ENCODE results near the gene HIRIP3. TPM values are rescaled to one million over a fixed set of nuclear protein-coding genes. Genes with fewer than 3 reads are reported as not detected.

The HIRIP3 gene
- total and polyA plus RNA-seq, 2 of the 13 experiments (the other 11 are each of a cell fraction or from before 2014, with no cell fraction given): 12.6 to 17.2 TPM

- TF ChIP-seq ZNF710 (CRISPR knock-in tag; IDR thresholded peaks at IDR 0.05; ENCODE audit: borderline replicate concordance): peak; percentile 81; the same call in 1 of the 2 replicates
- TF ChIP-seq MBNL3 (CRISPR knock-in tag; conservative IDR thresholded peaks at IDR 0.05): no peak
- TF ChIP-seq ZNF280D (CRISPR knock-in tag; IDR thresholded peaks at IDR 0.05): peak; percentile 83; the same call in 1 of the 2 replicates
- TF ChIP-seq GPBP1L1 (CRISPR knock-in tag; IDR thresholded peaks at IDR 0.05): no peak
- TF ChIP-seq ASH2L (IDR thresholded peaks at IDR 0.05; ENCODE audit: insufficient read length, low read depth, low read length): peak; percentile 98
- peak; percentile 68; the same call in 1 of the 2 replicates for TF ChIP-seq THRA (CRISPR knock-in tag; IDR thresholded peaks at IDR 0.05; ENCODE audit: borderline replicate concordance)
- peak; percentile 78; the same call in 1 of the 2 replicates for TF ChIP-seq TFE3 (CRISPR knock-in tag; IDR thresholded peaks at IDR 0.05)
- TF ChIP-seq RXRA (CRISPR knock-in tag; IDR thresholded peaks at IDR 0.05): peak; percentile 82; the same call in 1 of the 2 replicates
- no peak; the same call in 1 of the 2 replicates for TF ChIP-seq RFX5 (IDR thresholded peaks at IDR 0.05; ENCODE audit: low read depth, low read length)
- no peak for TF ChIP-seq ELK4 (CRISPR knock-in tag; IDR thresholded peaks at IDR 0.05; ENCODE audit: borderline replicate concordance)
- TF ChIP-seq ZNF737 (CRISPR knock-in tag; IDR thresholded peaks at IDR 0.05; ENCODE audit: borderline replicate concordance): 0 out of 2 replicates have a peak, but pooled peaks have one; percentile 10
- peak; percentile 12; the same call in 1 of the 2 replicates for TF ChIP-seq RCOR2 (CRISPR knock-in tag; IDR thresholded peaks at IDR 0.05)
- peak; percentile 99 for TF ChIP-seq ZGPAT (CRISPR knock-in tag; IDR thresholded peaks at IDR 0.05)
- TF ChIP-seq ZNF34 (CRISPR knock-in tag; IDR thresholded peaks at IDR 0.05; ENCODE audit: borderline replicate concordance): no peak
Observed at GRCh38 chr16:29995911-29996765, 721 bp upstream of the HIRIP3 start, which contains the start of gene INO80E (continued).

Measured in HepG2 (cell line).